ENCODE data around the gene PHLPP1. TPM values are rescaled to one million over a fixed set of nuclear protein-coding genes. Genes with fewer than 3 reads are reported as not detected.

Gene PHLPP1
- total RNA-seq, 6 experiments from 2014 or later, result 8.6 to 19.3 (median 17.0) TPM

- peaks cover 0 to 40% (median 7%) of the 10 kb centered on the region in 4 donors for H3K4me1 ChIP-seq
- 55% methylated on average over 2 of the region's 2 CpGs for WGBS (ENCODE audit: insufficient coverage, low coverage, low lambda C conversion rate, missing lambda C conversion rate)
- no peaks in the 10 kb centered on the region for H3K36me3 ChIP-seq
- intact Hi-C loops (cut with DNase I), result no loop called here
- no peaks in the 10 kb centered on the region for H3K9me3 ChIP-seq
- ATAC-seq (no peak), DNase-seq (no peak)
- TF ChIP-seq CTCF (IDR thresholded peaks at IDR 0.05) (no peak), POLR2A (IDR thresholded peaks at IDR 0.05) (no peak)
- H3K27ac ChIP-seq, result no peak overlapping the region
- no peak overlapping the region for H3K4me3 ChIP-seq
- no peaks in the 10 kb centered on the region for H3K27me3 ChIP-seq
Measured at GRCh38 chr18:62768558-62768943, 53.2 kb downstream of the PHLPP1 start.

GRCh38 chr18:62769216-62769615 lies 53.9 kb downstream of the PHLPP1 start:
- Histone ChIP-seq H3K36me3 (no peaks in the 10 kb centered on the region), H3K9me3 (no peaks in the 10 kb centered on the region), H3K27me3 (no peaks in the 10 kb centered on the region), H3K4me1 (peaks cover 0 to 42% (median 7%) of the 10 kb centered on the region in 4 donors), H3K4me3 (no peak overlapping the region), H3K27ac (no peak overlapping the region)
- TF ChIP-seq CTCF (IDR thresholded peaks at IDR 0.05), result no peak
- no peak for TF ChIP-seq POLR2A (IDR thresholded peaks at IDR 0.05)
- intact Hi-C loops (cut with DNase I), result no loop called here
- WGBS (ENCODE audit: insufficient coverage, low coverage, low lambda C conversion rate, missing lambda C conversion rate), result 25% methylated on average over 2 of the region's 2 CpGs
- ATAC-seq (peak in 1 of 4 donors; percentile 36), DNase-seq (no peak)

GRCh38 chr18:62771494-62772270 lies 56.3 kb downstream of the PHLPP1 start:
- 44% methylated on average over 2 of the region's 4 CpGs for WGBS (ENCODE audit: insufficient coverage, low coverage, low lambda C conversion rate, missing lambda C conversion rate)
- TF ChIP-seq POLR2A (IDR thresholded peaks at IDR 0.05), result no peak
- no peak for TF ChIP-seq CTCF (IDR thresholded peaks at IDR 0.05)
- ATAC-seq, result no peak
- intact Hi-C loops (cut with DNase I), result no loop called here
- Histone ChIP-seq H3K27ac (no peak overlapping the region), H3K27me3 (no peaks in the 10 kb centered on the region), H3K4me3 (no peak overlapping the region), H3K4me1 (peaks cover 0 to 53% (median 7%) of the 10 kb centered on the region in 4 donors), H3K36me3 (no peaks in the 10 kb centered on the region), H3K9me3 (no peaks in the 10 kb centered on the region)
- no peak for DNase-seq

- ATAC-seq (peak in 2 of 4 donors; percentile 23 to 30), DNase-seq (no peak)
- peaks cover 0 to 41% (median 2%) of the 10 kb centered on the region in 4 donors for H3K4me1 ChIP-seq
- no peaks in the 10 kb centered on the region for H3K27me3 ChIP-seq
- no peak overlapping the region for H3K4me3 ChIP-seq
- no peak for TF ChIP-seq POLR2A (IDR thresholded peaks at IDR 0.05)
- TF ChIP-seq CTCF (IDR thresholded peaks at IDR 0.05), result no peak
- H3K36me3 ChIP-seq, result no peaks in the 10 kb centered on the region
- intact Hi-C loops (cut with DNase I), result no loop called here
- WGBS (ENCODE audit: insufficient coverage, low coverage, low lambda C conversion rate, missing lambda C conversion rate), result 45% methylated on average over 2 of the region's 2 CpGs
- no peaks in the 10 kb centered on the region for H3K9me3 ChIP-seq
- no peak overlapping the region for H3K27ac ChIP-seq
Measured at GRCh38 chr18:62772860-62773584, 57.7 kb downstream of the PHLPP1 start.
